Neutrophil (primary cell): ENCODE measurements around the gene IGF2R.
A peak's percentile ranks its signal among the peaks of the same experiment; 100 is the strongest.

Experiments
- H3K27ac ChIP-seq: fragments of 200-600 bp; sonication (generic); 2 replicates; pipeline ENCODE4 v1.5.1; 2016; ENCODE audit warnings: mild to moderate bottlenecking, moderate library complexity
- H3K27me3 ChIP-seq: fragments of 200-600 bp; sonication (generic); 2 replicates; pipeline ENCODE4 v1.6.0; 2016; ENCODE audit warnings: mild to moderate bottlenecking
- H3K36me3 ChIP-seq: fragments of 200-600 bp; sonication (generic); 2 replicates; pipeline ENCODE4 v1.5.1; 2017
- H3K4me1 ChIP-seq, 2 experiments: fragments of 200-600 bp in 1 of 2; sonication (generic) in 1 of 2; 1 replicate in 1 of 2; 2 replicates in 1 of 2; pipeline versions ENCODE4 v1.5.1 to v1.6.1; 2013 to 2016; ENCODE audit warnings: low read depth in 1 of 2, low read length in 1 of 2, mild to moderate bottlenecking in 1 of 2, moderate library complexity in 1 of 2; ENCODE audit not compliant: control insufficient read depth in 1 of 2, insufficient read depth in 1 of 2
- H3K4me3 ChIP-seq, 2 experiments: fragments of 200-600 bp in 1 of 2; sonication (generic) in 1 of 2; 1 replicate in 1 of 2; 2 replicates in 1 of 2; pipeline ENCODE4 v1.5.1; 2013 to 2016; ENCODE audit warnings: low read depth in 1 of 2, low read length in 1 of 2, mild to moderate bottlenecking in 1 of 2, moderate library complexity in 1 of 2
- H3K9me3 ChIP-seq: fragments of 200-600 bp; sonication (generic); 2 replicates; pipeline ENCODE4 v1.5.1; 2016
- CTCF ChIP-seq: fragments of 200-600 bp; sonication (generic); IDR thresholded peaks from 2 replicates; pipeline ENCODE4 v1.5.1; 2016; ENCODE audit warnings: antibody characterized with exemption

Gene IGF2R

DNA sequence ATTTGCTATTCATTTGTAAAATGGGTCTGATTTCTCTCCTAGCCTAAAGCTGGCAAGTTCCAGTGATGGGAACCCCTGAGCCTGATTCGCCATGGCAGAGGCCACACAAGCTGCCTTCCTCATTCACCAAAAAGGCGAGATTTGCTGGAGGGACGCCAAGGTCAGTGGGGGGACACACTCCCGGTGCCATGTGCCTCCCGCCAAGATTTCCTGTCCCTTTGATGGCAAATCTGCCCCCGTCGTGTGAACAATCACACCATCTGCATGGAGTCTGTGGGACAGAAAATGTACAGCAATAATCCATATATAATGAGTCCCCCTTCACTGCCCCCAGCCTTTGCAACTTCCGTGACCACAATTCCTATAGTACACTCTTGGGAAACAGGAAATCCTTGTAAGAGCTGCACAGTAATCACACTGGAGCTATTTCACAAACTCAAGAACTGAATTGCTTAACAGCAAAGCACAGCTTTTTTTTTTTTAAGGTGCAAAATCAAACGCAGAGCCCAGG lies 15.7 kb upstream of the IGF2R start:
- Histone ChIP-seq H3K36me3 (no peaks in the 10 kb centered on the region), H3K27me3 (no peaks in the 10 kb centered on the region), H3K9me3 (no peaks in the 10 kb centered on the region), H3K4me1 (peaks cover 72 to 82% of the 10 kb centered on the region in 2 experiments), H3K4me3 (peak overlapping the region; percentile 45 to 50), H3K27ac (peak overlapping the region; percentile 95)
- no peak for TF ChIP-seq CTCF

DNA sequence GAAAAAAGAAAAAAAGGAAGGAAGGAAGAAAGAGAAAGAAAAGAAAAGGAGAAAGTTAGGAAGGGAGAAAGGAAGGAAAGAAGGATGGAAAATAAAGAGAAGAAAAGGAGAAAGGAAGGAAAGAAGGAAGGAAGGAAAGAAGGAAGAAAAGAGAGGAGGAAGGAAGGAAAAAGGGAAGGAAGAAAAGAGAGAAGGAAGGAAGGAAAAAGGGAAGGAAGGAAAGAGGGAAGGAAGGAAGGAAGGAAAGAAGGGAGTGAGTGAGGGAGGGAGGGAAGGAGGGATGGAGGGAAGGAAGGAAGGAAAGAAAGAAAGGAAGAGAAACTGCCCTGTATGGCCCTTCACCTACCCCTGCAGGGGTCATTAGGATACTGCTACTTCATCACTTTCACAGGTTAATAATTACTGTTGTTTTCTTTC lies 12.9 kb upstream of the IGF2R start:
- H3K36me3 ChIP-seq: no peaks in the 10 kb centered on the region
- H3K27me3 ChIP-seq: no peaks in the 10 kb centered on the region
- H3K4me3 ChIP-seq: no peak overlapping the region
- H3K4me1 ChIP-seq: peaks cover 91 to 96% of the 10 kb centered on the region in 2 experiments
- no peak for TF ChIP-seq CTCF
- no peaks in the 10 kb centered on the region for H3K9me3 ChIP-seq
- peak overlapping the region; percentile 95 for H3K27ac ChIP-seq

DNA sequence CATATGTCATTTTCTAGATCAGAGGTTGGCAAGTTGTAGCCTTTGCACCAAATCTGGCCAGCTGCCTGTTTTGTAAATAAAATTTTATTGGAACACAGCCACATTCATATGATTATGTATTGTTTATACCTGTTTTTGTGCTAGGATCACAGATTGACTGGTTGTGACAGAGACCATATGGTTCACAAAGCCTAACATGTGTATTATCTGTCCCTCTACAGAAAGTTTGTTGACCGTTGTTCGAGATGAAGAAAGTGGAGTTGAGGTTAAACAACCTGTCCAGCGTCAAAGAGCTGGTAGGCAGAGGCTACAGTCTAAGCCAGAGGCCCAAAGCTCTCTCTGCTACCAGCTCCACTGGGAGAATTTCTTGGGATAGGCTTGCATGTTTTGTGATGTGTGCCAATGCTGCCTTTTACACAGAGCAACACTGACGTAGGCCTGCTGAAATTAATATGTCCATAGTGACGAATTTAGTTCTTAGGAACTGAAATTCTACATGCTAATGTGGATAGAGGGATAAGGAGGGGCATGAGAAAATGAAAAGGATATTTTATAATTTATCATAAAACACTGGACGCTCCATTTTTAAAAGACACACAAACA lies 11.7 kb upstream of the IGF2R start:
- Histone ChIP-seq H3K4me3 (no peak overlapping the region), H3K4me1 (peaks cover 91 to 96% of the 10 kb centered on the region in 2 experiments), H3K36me3 (no peaks in the 10 kb centered on the region), H3K27ac (peak overlapping the region; percentile 95), H3K9me3 (no peaks in the 10 kb centered on the region), H3K27me3 (no peaks in the 10 kb centered on the region)
- TF ChIP-seq CTCF: no peak

DNA sequence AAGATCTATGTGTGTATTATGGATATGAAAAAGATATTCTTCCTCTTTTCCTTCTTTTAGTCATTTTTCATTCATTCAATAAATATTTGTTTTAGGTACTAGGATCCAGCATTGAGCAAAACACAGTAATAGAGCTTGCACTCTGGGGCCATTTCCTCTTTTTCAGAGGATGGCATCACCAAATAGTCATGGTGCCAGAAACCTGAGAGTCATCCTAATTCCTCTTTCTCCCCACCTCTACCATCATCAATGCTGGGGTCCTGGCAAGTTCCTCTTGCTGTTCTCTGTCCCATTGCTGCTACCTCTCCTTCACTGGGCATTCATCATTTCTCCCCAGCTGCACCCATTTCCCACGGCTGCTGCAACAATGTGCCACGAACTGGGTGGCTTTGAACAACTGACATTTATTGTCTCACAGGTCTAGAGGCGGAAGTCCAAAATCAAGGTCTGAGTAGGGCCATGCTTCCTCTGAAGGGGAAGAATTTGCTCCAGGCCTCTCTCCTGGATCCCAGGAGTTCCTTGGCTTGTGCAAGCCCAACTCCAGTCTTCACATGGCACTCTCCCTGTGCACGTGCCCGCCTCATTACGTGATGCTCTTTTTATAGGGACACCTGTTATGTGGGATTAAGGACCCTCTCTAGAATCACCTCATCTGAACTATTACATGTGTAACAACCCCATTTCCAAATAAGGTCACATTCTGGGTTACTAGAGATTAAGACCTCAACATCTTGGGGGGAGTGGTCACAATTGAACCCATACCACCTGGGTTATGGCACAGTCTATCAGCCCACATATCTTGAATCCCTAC lies 9.5 kb upstream of the IGF2R start:
- no peaks in the 10 kb centered on the region for H3K36me3 ChIP-seq
- peak overlapping the region; percentile 95 for H3K27ac ChIP-seq
- no peaks in the 10 kb centered on the region for H3K27me3 ChIP-seq
- TF ChIP-seq CTCF: no peak
- peaks cover 85 to 92% of the 10 kb centered on the region in 2 experiments for H3K4me1 ChIP-seq
- peak overlapping the region in 1 of 2 experiments; percentile 34 for H3K4me3 ChIP-seq
- H3K9me3 ChIP-seq: no peaks in the 10 kb centered on the region

- no peaks in the 10 kb centered on the region for H3K27me3 ChIP-seq
- H3K27ac ChIP-seq: peak overlapping the region; percentile 95
- peaks cover 85 to 92% of the 10 kb centered on the region in 2 experiments for H3K4me1 ChIP-seq
- TF ChIP-seq CTCF: no peak
- peak overlapping the region in 1 of 2 experiments; percentile 34 for H3K4me3 ChIP-seq
- H3K9me3 ChIP-seq: no peaks in the 10 kb centered on the region
- H3K36me3 ChIP-seq: no peaks in the 10 kb centered on the region
Observed at GRCh38 chr6:159959976-159960384, 8.9 kb upstream of the IGF2R start.
